ENCODE data around the gene ITGB3BP. TPM values are rescaled to one million over a fixed set of nuclear protein-coding genes. Genes with fewer than 3 reads are reported as not detected.

The ITGB3BP gene
- total RNA-seq, 3 donors from 2014 or later (not counting 1 experiment from before 2014, with no cell fraction given) = 20.7 to 29.8 (median 21.3) TPM

- ATAC-seq (no peak), DNase-seq (no peak)
- no peak overlapping the region for H3K27ac Mint-ChIP-seq
- Histone ChIP-seq H3K9me3 (ENCODE audit: control insufficient read depth, insufficient read depth, low read length) (no peaks in the 10 kb centered on the region), H3K27ac (ENCODE audit: low read length) (no peak overlapping the region), H3K27me3 (ENCODE audit: control insufficient read depth, insufficient read depth, low read length) (no peaks in the 10 kb centered on the region), H3K4me1 (ENCODE audit: control insufficient read depth, insufficient read depth, low read length) (no peaks in the 10 kb centered on the region), H3K4me3 (ENCODE audit: low read length) (no peak overlapping the region), H3K36me3 (ENCODE audit: control insufficient read depth, insufficient read depth, low read length) (peaks cover 21% of the 10 kb centered on the region)
- H3K4me3 Mint-ChIP-seq = no peak overlapping the region
- TF ChIP-seq, protein P1, sequence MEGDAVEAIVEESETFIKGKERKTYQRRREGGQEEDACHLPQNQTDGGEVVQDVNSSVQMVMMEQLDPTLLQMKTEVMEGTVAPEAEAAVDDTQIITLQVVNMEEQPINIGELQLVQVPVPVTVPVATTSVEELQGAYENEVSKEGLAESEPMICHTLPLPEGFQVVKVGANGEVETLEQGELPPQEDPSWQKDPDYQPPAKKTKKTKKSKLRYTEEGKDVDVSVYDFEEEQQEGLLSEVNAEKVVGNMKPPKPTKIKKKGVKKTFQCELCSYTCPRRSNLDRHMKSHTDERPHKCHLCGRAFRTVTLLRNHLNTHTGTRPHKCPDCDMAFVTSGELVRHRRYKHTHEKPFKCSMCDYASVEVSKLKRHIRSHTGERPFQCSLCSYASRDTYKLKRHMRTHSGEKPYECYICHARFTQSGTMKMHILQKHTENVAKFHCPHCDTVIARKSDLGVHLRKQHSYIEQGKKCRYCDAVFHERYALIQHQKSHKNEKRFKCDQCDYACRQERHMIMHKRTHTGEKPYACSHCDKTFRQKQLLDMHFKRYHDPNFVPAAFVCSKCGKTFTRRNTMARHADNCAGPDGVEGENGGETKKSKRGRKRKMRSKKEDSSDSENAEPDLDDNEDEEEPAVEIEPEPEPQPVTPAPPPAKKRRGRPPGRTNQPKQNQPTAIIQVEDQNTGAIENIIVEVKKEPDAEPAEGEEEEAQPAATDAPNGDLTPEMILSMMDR (IDR thresholded peaks at IDR 0.05) = no peak
- WGBS (ENCODE audit: insufficient coverage) = 94% methylated on average over 1 of the region's 1 CpG
- H3K27me3 Mint-ChIP-seq (ENCODE audit: low read depth in 2 of 2) = no peaks in the 10 kb centered on the region
- no peaks in the 10 kb centered on the region for H3K9me3 Mint-ChIP-seq
- intact Hi-C loops (cut with micrococcal nuclease) = no loop called here
- H3K4me1 Mint-ChIP-seq = no peaks in the 10 kb centered on the region
- no peaks in the 10 kb centered on the region for H3K36me3 Mint-ChIP-seq
Measured at GRCh38 chr1:63413394-63413793, 109.6 kb downstream of the ITGB3BP start.

- Mint-ChIP-seq H3K9me3 (no peaks in the 10 kb centered on the region), H3K36me3 (no peaks in the 10 kb centered on the region), H3K4me1 (no peaks in the 10 kb centered on the region), H3K27ac (no peak overlapping the region), H3K27me3 (ENCODE audit: low read depth in 2 of 2) (no peaks in the 10 kb centered on the region), H3K4me3 (no peak overlapping the region)
- WGBS (ENCODE audit: insufficient coverage) = 92% methylated on average over 2 of the region's 2 CpGs
- Histone ChIP-seq H3K9me3 (ENCODE audit: control insufficient read depth, insufficient read depth, low read length) (no peaks in the 10 kb centered on the region), H3K27ac (ENCODE audit: low read length) (no peak overlapping the region), H3K36me3 (ENCODE audit: control insufficient read depth, insufficient read depth, low read length) (peaks cover 30% of the 10 kb centered on the region), H3K4me1 (ENCODE audit: control insufficient read depth, insufficient read depth, low read length) (no peaks in the 10 kb centered on the region), H3K27me3 (ENCODE audit: control insufficient read depth, insufficient read depth, low read length) (no peaks in the 10 kb centered on the region), H3K4me3 (ENCODE audit: low read length) (no peak overlapping the region)
- intact Hi-C loops (cut with micrococcal nuclease) = no loop called here
- DNase-seq (no peak), ATAC-seq (no peak)
- TF ChIP-seq, protein P1 (IDR thresholded peaks at IDR 0.05) = no peak
Measured at GRCh38 chr1:63411066-63411465, 112.0 kb downstream of the ITGB3BP start.

DNA sequence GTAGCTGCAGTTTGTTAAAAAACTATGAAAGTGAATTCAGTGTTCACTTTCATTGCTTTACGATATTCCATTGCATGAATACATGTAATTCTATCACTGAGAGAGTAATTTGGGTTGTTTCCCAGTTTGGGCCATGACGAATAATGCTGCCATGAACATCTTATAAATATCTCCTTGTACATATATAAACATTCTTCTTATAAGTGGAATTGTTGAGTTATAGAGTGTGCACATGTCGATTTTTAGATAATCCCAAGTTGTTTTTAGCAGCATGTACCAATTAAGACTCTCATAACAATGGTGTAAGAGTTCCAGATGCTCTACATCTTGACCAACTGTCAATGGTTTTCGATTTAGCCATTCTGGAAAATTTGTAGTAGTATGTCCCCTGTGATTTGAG lies 114.7 kb downstream of the ITGB3BP start:
- H3K36me3 ChIP-seq (ENCODE audit: control insufficient read depth, insufficient read depth, low read length) = peaks cover 35% of the 10 kb centered on the region
- H3K36me3 Mint-ChIP-seq = peaks cover 7% of the 10 kb centered on the region
- intact Hi-C loops (cut with micrococcal nuclease) = no loop called here
- 100% methylated on average over 1 of the region's 4 CpGs for WGBS (ENCODE audit: insufficient coverage)
- H3K4me3 Mint-ChIP-seq = no peak overlapping the region
- no peak overlapping the region for H3K4me3 ChIP-seq (ENCODE audit: low read length)
- no peaks in the 10 kb centered on the region for H3K27me3 Mint-ChIP-seq (ENCODE audit: low read depth in 2 of 2)
- no peak for DNase-seq
- H3K4me1 Mint-ChIP-seq = no peaks in the 10 kb centered on the region
- TF ChIP-seq, protein P1 (IDR thresholded peaks at IDR 0.05) = no peak
- no peak overlapping the region for H3K27ac ChIP-seq (ENCODE audit: low read length)
- H3K9me3 Mint-ChIP-seq = no peaks in the 10 kb centered on the region
- H3K4me1 ChIP-seq (ENCODE audit: control insufficient read depth, insufficient read depth, low read length) = no peaks in the 10 kb centered on the region
- no peaks in the 10 kb centered on the region for H3K9me3 ChIP-seq (ENCODE audit: control insufficient read depth, insufficient read depth, low read length)
- H3K27me3 ChIP-seq (ENCODE audit: control insufficient read depth, insufficient read depth, low read length) = no peaks in the 10 kb centered on the region
- no peak for ATAC-seq
- H3K27ac Mint-ChIP-seq = no peak overlapping the region

GRCh38 chr1:63407002-63407401 lies 116.0 kb downstream of the ITGB3BP start:
- TF ChIP-seq, protein P1 (IDR thresholded peaks at IDR 0.05) = no peak
- H3K27ac ChIP-seq (ENCODE audit: low read length) = no peak overlapping the region
- intact Hi-C loops (cut with micrococcal nuclease) = no loop called here

More at GRCh38 chr1:63407002-63407401, 116.0 kb downstream of the ITGB3BP start:
- ATAC-seq (no peak), DNase-seq (no peak)
- no peaks in the 10 kb centered on the region for H3K4me1 ChIP-seq (ENCODE audit: control insufficient read depth, insufficient read depth, low read length)
- peaks cover 7% of the 10 kb centered on the region for H3K36me3 Mint-ChIP-seq
- H3K4me1 Mint-ChIP-seq = no peaks in the 10 kb centered on the region
- no peaks in the 10 kb centered on the region for H3K9me3 ChIP-seq (ENCODE audit: control insufficient read depth, insufficient read depth, low read length)
- H3K4me3 Mint-ChIP-seq = no peak overlapping the region
- H3K27me3 ChIP-seq (ENCODE audit: control insufficient read depth, insufficient read depth, low read length) = no peaks in the 10 kb centered on the region
- no peaks in the 10 kb centered on the region for H3K9me3 Mint-ChIP-seq
- H3K4me3 ChIP-seq (ENCODE audit: low read length) = no peak overlapping the region
- no peaks in the 10 kb centered on the region for H3K27me3 Mint-ChIP-seq (ENCODE audit: low read depth in 2 of 2)
- peaks cover 28% of the 10 kb centered on the region for H3K36me3 ChIP-seq (ENCODE audit: control insufficient read depth, insufficient read depth, low read length)
- H3K27ac Mint-ChIP-seq = no peak overlapping the region
